GM19395 (cell line): ENCODE results near the gene PMF1.
A peak's percentile ranks its signal among the peaks of the same experiment; 100 is the strongest.
"Not testable (repeated sequence)": the region's sequence is repeated elsewhere in the genome, so short reads cannot be mapped to it uniquely, and the experiment has no call there.

Experiments
- ATAC-seq: cut with Tn5 transposase; IDR thresholded peaks from one replicate; pipeline ENCODE4 v1.9.1; 2021; ENCODE audit warnings: mild to moderate bottlenecking, moderate library complexity; ENCODE audit not compliant: unreplicated experiment

PMF1 gene, protein sequence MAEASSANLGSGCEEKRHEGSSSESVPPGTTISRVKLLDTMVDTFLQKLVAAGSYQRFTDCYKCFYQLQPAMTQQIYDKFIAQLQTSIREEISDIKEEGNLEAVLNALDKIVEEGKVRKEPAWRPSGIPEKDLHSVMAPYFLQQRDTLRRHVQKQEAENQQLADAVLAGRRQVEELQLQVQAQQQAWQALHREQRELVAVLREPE

GRCh38 chr1:156212833-156213643 is at the start of gene PMF1:
TSS of gene PMF1 (plus strand) at chr1:156213007. CDS start at chr1:156213016, 9 bp downstream.
- peak; percentile 90 for ATAC-seq

DNA sequence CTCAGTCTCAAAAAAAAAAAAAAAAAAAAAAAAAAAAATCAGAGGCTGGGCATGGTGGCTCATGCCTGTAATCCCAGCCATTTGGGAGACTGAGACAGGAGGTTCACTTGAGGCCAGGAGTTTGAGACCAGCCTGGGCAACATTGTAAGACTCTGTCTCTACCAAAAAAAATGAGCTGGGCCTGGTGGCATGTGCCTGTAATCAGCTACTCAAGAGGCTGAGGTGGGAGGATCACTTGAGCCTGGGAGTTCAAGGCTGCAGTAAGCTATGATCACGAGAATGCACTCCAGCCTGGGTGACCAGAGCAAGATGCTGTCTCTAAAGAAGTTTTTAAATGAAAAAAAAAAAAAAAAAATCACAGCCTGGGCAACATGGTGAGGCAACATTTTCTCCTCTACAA is 49.1 kb upstream of the PMF1 start:
- ATAC-seq: no peak

- no peak for ATAC-seq
Observed at GRCh38 chr1:156164125-156164831, 48.5 kb upstream of the PMF1 start.

GRCh38 chr1:156165083-156165482 is 47.7 kb upstream of the PMF1 start:
- no peak for ATAC-seq

- no peak for ATAC-seq
Observed at GRCh38 chr1:156167536-156167935, 45.3 kb upstream of the PMF1 start.

- ATAC-seq: no peak
Observed at GRCh38 chr1:156172696-156173470, 39.9 kb upstream of the PMF1 start.

DNA sequence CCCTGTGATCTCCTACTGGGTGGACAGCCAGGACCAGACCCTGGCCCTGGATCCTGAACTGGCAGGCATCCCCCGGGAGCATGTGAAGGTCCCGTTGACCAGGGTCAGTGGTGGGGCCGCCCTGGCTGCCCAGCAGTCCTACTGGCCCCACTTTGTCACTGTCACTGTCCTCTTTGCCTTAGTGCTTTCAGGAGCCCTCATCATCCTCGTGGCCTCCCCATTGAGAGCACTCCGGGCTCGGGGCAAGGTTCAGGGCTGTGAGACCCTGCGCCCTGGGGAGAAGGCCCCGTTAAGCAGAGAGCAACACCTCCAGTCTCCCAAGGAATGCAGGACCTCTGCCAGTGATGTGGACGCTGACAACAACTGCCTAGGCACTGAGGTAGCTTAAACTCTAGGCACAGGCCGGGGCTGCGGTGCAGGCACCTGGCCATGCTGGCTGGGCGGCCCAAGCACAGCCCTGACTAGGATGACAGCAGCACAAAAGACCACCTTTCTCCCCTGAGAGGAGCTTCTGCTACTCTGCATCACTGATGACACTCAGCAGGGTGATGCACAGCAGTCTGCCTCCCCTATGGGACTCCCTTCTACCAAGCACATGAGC is 36.1 kb upstream of the PMF1 start:
- no peak for ATAC-seq

DNA sequence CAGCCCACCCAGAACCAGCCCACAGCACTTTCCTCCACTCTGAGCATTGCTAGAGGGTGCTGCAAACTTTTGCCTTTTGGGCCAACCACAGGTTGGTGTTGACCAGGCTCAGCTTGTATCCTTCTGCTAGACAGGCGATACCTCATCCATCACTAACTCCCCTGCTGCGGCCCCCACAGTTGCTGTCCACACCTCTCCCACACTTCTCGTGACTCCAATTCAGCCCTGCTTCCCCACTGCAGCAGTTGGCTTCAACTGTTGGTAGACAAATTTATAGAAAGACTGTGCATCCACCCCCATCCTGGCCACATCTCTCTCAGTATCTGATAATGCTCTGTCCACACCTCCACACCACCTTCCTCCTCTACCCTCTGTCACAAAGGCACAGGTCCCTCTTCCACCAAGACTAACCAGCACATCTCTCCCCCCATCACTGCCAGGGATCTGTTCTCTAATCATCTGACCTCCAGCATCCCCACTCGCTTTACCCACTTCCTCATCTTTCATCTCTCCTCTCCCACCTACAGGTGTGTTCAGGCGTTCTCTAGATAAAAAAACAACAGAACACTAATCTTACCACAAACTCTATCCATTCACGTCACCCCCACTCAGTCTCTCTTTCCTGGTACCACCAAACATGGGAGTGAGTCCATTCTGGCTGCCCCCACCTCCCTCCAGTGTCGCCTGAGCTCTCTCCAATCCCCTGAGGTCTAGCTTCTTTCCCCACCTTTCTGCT is 34.7 kb upstream of the PMF1 start:
- no peak for ATAC-seq

DNA sequence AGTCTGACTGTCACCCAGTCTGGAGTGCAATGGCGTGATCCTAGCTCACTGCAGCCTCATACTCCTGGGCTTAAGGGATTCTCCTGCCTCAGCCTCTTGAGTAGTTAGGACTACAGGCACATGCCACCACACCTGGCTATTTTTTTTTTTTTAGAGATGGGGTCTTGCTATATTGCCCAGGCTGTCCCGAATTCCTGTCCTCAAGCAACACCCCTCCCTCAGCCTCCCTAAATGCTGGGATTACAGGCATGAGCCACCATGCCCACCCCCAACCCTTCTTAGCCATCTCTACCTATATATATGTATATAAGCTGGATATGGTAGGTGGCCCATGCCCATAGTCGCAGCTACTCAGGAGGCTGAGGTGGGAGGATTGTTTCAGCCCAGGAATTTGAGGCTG is 32.3 kb upstream of the PMF1 start:
- ATAC-seq: no peak

GRCh38 chr1:156181391-156181924 is 31.3 kb upstream of the PMF1 start:
- ATAC-seq: not testable (repeated sequence)

- ATAC-seq: not testable (repeated sequence)
Observed at GRCh38 chr1:156182010-156182779, 30.6 kb upstream of the PMF1 start.

DNA sequence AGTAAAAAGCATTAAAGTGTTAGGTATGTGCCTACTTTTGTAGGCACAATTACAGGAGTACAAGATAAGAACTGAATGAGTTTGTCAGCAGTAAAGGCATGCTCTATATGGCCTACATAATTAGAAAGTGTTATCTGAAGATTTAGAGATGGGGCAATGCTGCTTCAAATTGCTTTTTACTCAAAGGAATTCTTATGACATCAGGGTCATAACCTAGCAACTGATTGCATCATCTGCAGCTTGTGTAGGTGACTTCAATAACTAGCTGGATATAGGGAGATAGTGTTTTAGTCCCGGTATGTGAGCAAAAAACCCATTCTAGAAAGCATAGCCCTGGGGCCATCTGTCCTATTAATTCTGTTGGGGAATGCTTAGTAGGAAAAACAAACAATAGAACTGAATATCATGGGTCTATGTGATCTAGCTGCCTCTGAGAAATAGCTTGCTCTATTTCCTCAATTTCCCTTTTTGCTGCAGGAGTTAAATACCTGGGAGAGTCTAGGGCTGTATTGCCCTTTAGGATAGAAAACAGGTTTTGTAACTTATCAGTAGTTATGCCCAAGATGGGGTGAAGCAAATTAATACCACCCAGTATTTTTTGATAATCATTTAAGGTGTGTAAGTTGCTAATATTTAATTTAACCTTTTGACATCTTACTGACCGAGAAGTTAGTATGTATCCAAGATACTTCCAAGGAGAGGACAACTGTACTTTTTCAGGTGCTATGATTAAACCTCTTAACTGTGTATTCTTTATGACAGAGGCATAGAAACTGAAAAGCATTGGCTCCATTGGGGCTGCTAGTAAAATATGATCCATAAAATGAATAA is 26.2 kb upstream of the PMF1 start:
- not testable (repeated sequence) for ATAC-seq

- ATAC-seq: not testable (repeated sequence)
Observed at GRCh38 chr1:156190265-156190664, 22.5 kb upstream of the PMF1 start.

DNA sequence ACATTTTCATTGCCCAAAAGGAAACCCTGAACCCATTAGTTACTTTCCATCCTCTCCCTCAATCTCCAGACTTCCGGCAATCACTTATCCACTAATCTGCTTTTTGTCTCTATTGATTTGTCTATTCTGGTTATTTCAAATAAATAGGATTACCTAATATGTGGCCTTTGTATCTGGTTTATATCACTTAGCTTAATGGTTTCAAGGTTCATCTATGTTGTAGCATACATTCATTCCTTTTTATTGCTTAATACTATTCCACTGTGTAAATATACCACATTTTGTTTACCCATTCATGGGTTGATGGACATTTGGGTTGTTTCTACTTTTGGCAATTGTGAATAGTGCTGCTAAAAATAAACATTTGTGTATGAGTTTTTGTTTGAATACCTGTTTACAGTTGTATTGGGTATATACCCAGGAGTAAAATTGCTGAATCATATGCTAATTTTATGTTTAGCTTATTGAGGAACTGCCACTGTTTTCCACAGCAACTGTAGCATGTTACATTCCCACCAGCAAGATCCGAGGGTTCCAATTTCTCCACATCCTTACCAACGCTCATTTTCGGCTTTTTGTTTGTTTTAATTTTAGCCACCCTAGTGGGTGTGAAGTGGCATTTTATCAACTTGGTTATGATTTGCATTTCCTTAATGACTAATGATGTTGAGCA is 21.4 kb upstream of the PMF1 start:
- ATAC-seq: no peak

DNA sequence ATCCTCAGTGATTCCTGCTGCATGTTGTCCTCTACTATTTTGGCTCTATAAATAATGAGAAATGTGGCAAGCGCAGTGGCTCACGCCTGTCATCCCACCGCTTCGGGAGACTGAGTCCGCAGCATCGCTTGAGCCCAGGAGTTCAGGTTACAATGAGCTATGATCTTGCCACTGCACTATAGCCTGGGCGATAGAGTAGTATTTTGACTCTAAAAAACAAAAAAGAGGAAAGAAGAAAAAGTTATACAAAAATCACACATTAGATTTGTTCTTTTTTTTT is 19.7 kb upstream of the PMF1 start:
- ATAC-seq: no peak

DNA sequence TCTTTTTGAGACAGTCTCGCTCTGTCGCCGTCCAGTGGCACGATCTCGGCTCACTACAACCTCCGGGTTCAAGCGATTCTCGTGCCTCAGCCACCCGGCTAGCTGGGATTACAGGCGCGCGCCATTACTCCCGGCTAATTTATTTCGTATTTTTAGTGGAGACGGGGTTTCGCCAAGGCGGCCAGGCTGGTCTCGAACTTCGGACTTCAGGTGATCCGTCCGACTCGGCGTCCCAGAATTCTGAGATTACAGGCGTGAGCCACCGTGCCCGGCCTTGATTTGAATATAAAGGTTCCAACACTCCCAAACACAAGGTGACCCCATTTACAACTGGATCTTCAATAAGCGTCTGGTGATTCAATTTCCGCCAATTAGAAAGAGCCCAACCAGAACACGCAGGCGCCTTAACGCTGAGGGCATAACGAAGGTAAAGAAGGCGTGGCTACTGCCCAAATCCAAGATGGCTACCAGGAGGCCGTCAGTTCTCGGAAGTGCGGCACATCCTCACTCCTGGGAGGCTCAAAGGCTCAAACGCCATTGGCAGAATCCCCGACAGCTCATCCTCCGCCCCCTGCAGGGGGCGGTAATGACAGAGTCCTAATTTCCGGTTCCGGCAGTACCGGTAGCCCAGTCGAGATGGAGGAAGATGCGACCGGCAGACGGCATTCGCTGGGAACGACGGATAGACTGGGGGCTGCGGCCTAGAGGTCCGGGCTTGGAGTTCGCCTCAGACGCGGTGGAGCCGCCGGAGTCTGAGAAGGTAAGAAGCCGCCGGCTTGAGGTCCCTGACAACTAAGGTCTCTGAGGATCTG is 19.1 kb upstream of the PMF1 start, which contains the start of gene SLC25A44:
Gene SLC25A44 (plus strand): TSS at position 617 of the 812 bp plus-strand sequence. CDS start 5,744 bp downstream, outside the sequence.
- peak; percentile 91 for ATAC-seq

DNA sequence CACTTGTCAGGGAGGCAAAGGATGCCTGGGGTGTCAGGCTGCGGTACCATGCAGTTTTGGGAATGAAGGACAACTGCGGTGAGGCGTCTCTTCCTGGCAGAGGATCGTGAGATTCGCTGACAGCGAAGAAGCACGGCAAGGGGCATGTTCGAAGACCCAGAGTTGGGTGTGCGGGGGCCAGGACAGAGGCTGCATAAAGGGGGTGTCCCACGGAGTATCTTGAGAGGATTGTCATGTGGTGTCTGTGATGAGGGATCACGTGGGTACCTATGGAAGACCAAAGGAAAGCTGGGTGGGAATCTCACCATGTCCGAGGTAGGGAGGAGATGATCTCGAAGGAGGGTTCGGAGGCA is 18.5 kb upstream of the PMF1 start:
- ATAC-seq: no peak
